ENCODE results near the gene SLC35B2.

GRCh38 chr6:44219815-44220784 is 37.2 kb downstream of the SLC35B2 start:
- TF ChIP-seq, protein P1, sequence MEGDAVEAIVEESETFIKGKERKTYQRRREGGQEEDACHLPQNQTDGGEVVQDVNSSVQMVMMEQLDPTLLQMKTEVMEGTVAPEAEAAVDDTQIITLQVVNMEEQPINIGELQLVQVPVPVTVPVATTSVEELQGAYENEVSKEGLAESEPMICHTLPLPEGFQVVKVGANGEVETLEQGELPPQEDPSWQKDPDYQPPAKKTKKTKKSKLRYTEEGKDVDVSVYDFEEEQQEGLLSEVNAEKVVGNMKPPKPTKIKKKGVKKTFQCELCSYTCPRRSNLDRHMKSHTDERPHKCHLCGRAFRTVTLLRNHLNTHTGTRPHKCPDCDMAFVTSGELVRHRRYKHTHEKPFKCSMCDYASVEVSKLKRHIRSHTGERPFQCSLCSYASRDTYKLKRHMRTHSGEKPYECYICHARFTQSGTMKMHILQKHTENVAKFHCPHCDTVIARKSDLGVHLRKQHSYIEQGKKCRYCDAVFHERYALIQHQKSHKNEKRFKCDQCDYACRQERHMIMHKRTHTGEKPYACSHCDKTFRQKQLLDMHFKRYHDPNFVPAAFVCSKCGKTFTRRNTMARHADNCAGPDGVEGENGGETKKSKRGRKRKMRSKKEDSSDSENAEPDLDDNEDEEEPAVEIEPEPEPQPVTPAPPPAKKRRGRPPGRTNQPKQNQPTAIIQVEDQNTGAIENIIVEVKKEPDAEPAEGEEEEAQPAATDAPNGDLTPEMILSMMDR (IDR thresholded peaks at IDR 0.05; ENCODE audit: low read depth, low read length, missing input control): no peak
- TF ChIP-seq ATF3 (IDR thresholded peaks at IDR 0.05): no peak
- TF ChIP-seq RXRA (IDR thresholded peaks at IDR 0.05): no peak
- TF ChIP-seq JUND (IDR thresholded peaks at IDR 0.05): no peak
- TF ChIP-seq YY1 (IDR thresholded peaks at IDR 0.05): no peak
- TF ChIP-seq HNF4A (conservative IDR thresholded peaks at IDR 0.05): no peak
